ENCODE measurements around the gene LSMEM2.
"Not testable (repeated sequence)": the region's sequence is repeated elsewhere in the genome, so short reads cannot be mapped to it uniquely, and the experiment has no call there.

The LSMEM2 gene

DNA sequence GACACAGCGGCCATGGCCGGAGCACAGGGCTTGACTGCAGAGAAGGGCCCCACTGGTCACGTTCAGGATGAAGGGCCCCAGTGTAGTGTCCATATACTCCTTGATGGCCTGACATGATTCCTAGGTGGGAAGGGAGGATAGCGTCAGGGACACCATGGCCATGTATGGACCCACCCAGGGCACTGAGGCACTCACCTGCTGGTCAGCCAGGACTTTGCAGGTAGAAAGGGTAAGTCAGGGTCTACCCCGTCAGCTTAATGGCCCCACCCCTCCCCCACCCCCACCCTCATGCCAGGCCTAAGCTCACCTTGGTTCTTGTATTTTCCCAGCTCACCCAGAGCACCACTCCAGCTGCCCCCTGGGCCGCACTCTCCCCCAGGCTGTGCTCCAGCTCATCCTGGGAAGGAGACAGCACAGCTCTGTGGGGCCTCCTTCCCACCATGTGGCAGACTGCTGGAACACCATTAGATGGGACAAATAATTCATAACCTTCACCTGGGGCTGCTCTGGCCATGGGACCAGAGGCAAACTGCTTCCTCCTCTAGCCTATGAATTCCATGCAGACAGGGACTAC is 21.9 kb downstream of the LSMEM2 start:
- Histone ChIP-seq H3K27me3 (ENCODE audit: insufficient read depth, low read length) (no peaks in the 10 kb centered on the region), H3K4me1 (ENCODE audit: control insufficient read depth, insufficient read depth, low read length, unreplicated experiment) (peaks cover 20% of the 10 kb centered on the region), H2AFZ (ENCODE audit: low read length, unreplicated experiment) (no peak overlapping the region), H3K36me3 (ENCODE audit: insufficient read depth, low read length) (no peaks in the 10 kb centered on the region), H3K27ac (ENCODE audit: low read depth, low read length) (peak overlapping the region; percentile 82), H3K4me3 (ENCODE audit: low read depth, low read length) (peak overlapping the region; percentile 76), H3K79me2 (ENCODE audit: control insufficient read depth, insufficient read depth, low read length, unreplicated experiment) (peaks cover 5% of the 10 kb centered on the region)

GRCh38 chr3:50302095-50303012 is 23.5 kb downstream of the LSMEM2 start:
- Histone ChIP-seq H3K27ac (ENCODE audit: low read depth, low read length) (no peak overlapping the region), H3K27me3 (ENCODE audit: insufficient read depth, low read length) (no peaks in the 10 kb centered on the region), H2AFZ (ENCODE audit: low read length, unreplicated experiment) (no peak overlapping the region), H3K4me3 (ENCODE audit: low read depth, low read length) (no peak overlapping the region), H3K79me2 (ENCODE audit: control insufficient read depth, insufficient read depth, low read length, unreplicated experiment) (peaks cover 5% of the 10 kb centered on the region), H3K36me3 (ENCODE audit: insufficient read depth, low read length) (no peaks in the 10 kb centered on the region), H3K4me1 (ENCODE audit: control insufficient read depth, insufficient read depth, low read length, unreplicated experiment) (peaks cover 20% of the 10 kb centered on the region)

- Histone ChIP-seq H3K27ac (ENCODE audit: low read depth, low read length) (no peak within 1 kb of the TSS), H3K4me1 (ENCODE audit: control insufficient read depth, insufficient read depth, low read length, unreplicated experiment) (peaks cover 17% of the 10 kb centered on the region), H3K79me2 (ENCODE audit: control insufficient read depth, insufficient read depth, low read length, unreplicated experiment) (peaks cover 5% of the 10 kb centered on the region), H2AFZ (ENCODE audit: low read length, unreplicated experiment) (no peak within 1 kb of the TSS), H3K4me3 (ENCODE audit: low read depth, low read length) (0 out of 2 replicates have a peak within 1 kb of the TSS, but pooled peaks have one; percentile 10), H3K27me3 (ENCODE audit: insufficient read depth, low read length) (no peaks in the 10 kb centered on the region), H3K36me3 (ENCODE audit: insufficient read depth, low read length) (no peaks in the 10 kb centered on the region)
These were observed 24.3 kb downstream of the LSMEM2 start, which contains the start of gene HYAL1 for GRCh38 chr3:50303013-50303815. Gene HYAL1 (minus strand): TSS chr3:50303574. CDS start chr3:50302956, 618 bp downstream.

GRCh38 chr3:50304601-50305000 is 25.7 kb downstream of the LSMEM2 start:
- Histone ChIP-seq H3K4me1 (ENCODE audit: control insufficient read depth, insufficient read depth, low read length, unreplicated experiment) (peaks cover 16% of the 10 kb centered on the region), H3K27ac (ENCODE audit: low read depth, low read length) (no peak overlapping the region), H2AFZ (ENCODE audit: low read length, unreplicated experiment) (no peak overlapping the region), H3K4me3 (ENCODE audit: low read depth, low read length) (no peak overlapping the region), H3K79me2 (ENCODE audit: control insufficient read depth, insufficient read depth, low read length, unreplicated experiment) (peaks cover 3% of the 10 kb centered on the region), H3K27me3 (ENCODE audit: insufficient read depth, low read length) (no peaks in the 10 kb centered on the region), H3K36me3 (ENCODE audit: insufficient read depth, low read length) (peaks cover 3% of the 10 kb centered on the region; the same call in 1 of the 2 replicates)

DNA sequence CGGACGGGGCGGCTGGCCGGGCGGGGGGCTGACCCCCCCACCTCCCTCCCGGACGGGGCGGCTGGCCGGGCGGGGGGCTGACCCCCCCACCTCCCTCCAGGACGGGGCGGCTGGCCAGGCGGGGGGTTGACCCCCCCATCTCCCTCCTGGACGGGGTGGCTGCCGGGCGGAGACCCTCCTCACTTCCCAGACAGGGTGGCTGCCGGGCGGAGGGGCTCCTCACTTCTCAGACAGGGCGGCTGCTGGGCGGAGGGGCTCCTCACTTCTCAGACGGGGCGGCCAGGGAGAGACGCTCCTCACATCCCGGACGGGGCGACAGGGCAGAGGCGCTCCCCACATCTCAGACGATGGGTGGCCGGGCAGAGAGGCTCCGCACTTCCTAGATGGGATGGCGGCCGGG is 33.2 kb downstream of the LSMEM2 start:
- H3K27me3 ChIP-seq (ENCODE audit: insufficient read depth, low read length); H2AFZ ChIP-seq (ENCODE audit: low read length, unreplicated experiment); H3K27ac ChIP-seq (ENCODE audit: low read depth, low read length); H3K79me2 ChIP-seq (ENCODE audit: control insufficient read depth, insufficient read depth, low read length, unreplicated experiment); H3K4me3 ChIP-seq (ENCODE audit: low read depth, low read length); H3K4me1 ChIP-seq (ENCODE audit: control insufficient read depth, insufficient read depth, low read length, unreplicated experiment): not testable (repeated sequence)
- H3K36me3 ChIP-seq (ENCODE audit: insufficient read depth, low read length), result peaks cover 10% of the 10 kb centered on the region; the same call in 1 of the 2 replicates

DNA sequence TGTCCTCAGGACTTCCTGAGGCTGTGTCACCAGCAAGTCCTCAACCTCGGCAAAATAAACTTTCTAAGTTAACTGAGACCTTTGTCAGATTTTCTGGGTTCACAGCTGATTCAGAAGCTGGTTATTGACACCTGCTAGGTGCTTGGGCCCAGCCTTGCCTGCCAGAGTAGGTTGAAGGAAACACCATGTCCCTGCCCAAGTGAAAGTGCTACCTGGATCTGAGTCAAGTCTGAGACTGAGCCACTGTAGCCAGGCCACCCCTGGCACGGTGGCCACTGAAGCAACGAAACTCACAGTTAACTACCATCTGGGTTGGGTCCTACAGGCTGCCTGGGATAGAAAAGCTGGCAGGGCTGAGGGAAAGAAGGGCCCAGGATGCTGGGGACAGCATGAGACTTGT is 35.5 kb downstream of the LSMEM2 start:
- Histone ChIP-seq H3K4me1 (ENCODE audit: control insufficient read depth, insufficient read depth, low read length, unreplicated experiment) (peaks cover 10% of the 10 kb centered on the region), H3K4me3 (ENCODE audit: low read depth, low read length) (no peak overlapping the region), H2AFZ (ENCODE audit: low read length, unreplicated experiment) (no peak overlapping the region), H3K27ac (ENCODE audit: low read depth, low read length) (no peak overlapping the region), H3K79me2 (ENCODE audit: control insufficient read depth, insufficient read depth, low read length, unreplicated experiment) (peaks cover 8% of the 10 kb centered on the region), H3K27me3 (ENCODE audit: insufficient read depth, low read length) (no peaks in the 10 kb centered on the region), H3K36me3 (ENCODE audit: insufficient read depth, low read length) (peaks cover 14% of the 10 kb centered on the region; the same call in 1 of the 2 replicates)

DNA sequence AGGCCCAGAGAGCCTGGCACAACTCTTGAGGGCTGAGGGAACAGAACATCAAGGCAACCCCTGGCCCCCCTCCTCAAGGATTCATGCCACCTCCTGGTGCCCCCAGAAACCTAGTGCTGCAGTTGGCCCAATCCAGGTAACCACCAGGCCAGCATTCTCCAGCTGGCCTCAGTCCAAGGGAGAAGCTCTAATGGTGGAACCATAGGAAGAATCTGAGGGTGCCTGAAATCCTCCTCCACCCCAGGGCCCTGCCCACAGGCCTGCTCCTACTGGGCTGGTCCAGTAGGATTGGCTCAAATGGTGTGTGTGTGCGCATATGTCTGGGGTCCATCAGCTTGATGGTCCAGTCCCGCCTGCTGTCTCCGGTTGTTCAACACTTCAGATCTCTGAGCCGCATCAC is 35.9 kb downstream of the LSMEM2 start:
- peaks cover 12% of the 10 kb centered on the region; the same call in 1 of the 2 replicates for H3K36me3 ChIP-seq (ENCODE audit: insufficient read depth, low read length)
- no peak overlapping the region for H3K4me3 ChIP-seq (ENCODE audit: low read depth, low read length)

DNA sequence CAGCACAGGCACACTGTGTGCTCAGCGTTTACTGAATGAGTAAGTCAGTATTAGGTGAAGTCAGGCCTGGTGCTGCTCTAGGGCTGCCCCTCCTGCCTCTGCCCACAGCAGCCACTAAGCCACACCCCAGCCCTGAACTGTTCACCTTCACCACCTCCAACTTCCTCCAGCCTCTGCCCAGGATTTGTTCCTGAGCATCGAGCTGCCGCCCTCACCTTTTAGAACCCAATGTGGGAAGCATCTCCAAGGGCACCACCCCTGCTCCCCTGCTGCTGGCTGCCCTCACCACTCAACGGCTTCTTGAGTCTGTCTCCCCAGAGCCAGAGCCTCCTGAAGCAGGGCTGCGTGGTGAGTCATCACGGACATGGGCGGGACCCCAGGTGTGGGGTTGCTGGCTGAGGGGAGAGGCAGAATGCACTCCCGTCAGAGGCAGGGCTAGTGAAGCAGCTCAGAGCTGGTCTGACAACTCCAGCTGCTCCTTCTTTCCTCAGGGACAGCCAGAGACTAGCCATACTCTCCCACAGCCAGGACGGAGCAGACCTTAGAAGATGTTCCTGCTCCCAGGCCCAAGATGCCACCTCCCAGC is 37.9 kb downstream of the LSMEM2 start:
- peaks cover 22% of the 10 kb centered on the region for H3K79me2 ChIP-seq (ENCODE audit: control insufficient read depth, insufficient read depth, low read length, unreplicated experiment)
- peaks cover 17% of the 10 kb centered on the region for H3K4me1 ChIP-seq (ENCODE audit: control insufficient read depth, insufficient read depth, low read length, unreplicated experiment)
- H3K36me3 ChIP-seq (ENCODE audit: insufficient read depth, low read length), result peaks cover 10% of the 10 kb centered on the region; the same call in 1 of the 2 replicates
- no peak overlapping the region for H3K27ac ChIP-seq (ENCODE audit: low read depth, low read length)
- no peak overlapping the region for H3K4me3 ChIP-seq (ENCODE audit: low read depth, low read length)
- H3K27me3 ChIP-seq (ENCODE audit: insufficient read depth, low read length), result no peaks in the 10 kb centered on the region
- no peak overlapping the region for H2AFZ ChIP-seq (ENCODE audit: low read length, unreplicated experiment)

More for the DNA sequence above, 35.9 kb downstream of the LSMEM2 start:
- Histone ChIP-seq H3K27me3 (ENCODE audit: insufficient read depth, low read length) (no peaks in the 10 kb centered on the region), H2AFZ (ENCODE audit: low read length, unreplicated experiment) (no peak overlapping the region), H3K4me1 (ENCODE audit: control insufficient read depth, insufficient read depth, low read length, unreplicated experiment) (peaks cover 10% of the 10 kb centered on the region), H3K79me2 (ENCODE audit: control insufficient read depth, insufficient read depth, low read length, unreplicated experiment) (peaks cover 13% of the 10 kb centered on the region), H3K27ac (ENCODE audit: low read depth, low read length) (no peak overlapping the region)

DNA sequence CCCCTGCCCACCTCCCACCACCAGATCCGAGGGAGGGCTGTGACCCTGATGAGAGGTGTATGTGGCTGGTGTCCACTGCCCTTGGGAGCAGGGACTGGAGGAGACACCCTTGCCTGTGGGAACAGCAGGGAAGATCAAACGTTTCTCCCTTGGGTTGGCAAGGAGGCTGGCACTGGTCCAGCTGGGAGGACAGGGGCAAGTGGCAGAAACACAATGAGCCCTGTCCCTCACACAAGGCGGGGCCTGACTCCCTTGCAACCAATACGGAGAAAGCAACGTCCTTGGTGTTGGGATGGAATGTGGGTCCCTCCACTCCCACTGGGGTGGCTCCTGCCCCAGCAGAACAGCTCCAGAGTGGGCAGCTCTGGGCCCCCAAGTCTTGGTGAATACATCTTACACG is 38.4 kb downstream of the LSMEM2 start:
- no peaks in the 10 kb centered on the region for H3K27me3 ChIP-seq (ENCODE audit: insufficient read depth, low read length)
- H3K4me3 ChIP-seq (ENCODE audit: low read depth, low read length), result no peak overlapping the region
- no peak overlapping the region for H2AFZ ChIP-seq (ENCODE audit: low read length, unreplicated experiment)
- no peak overlapping the region for H3K27ac ChIP-seq (ENCODE audit: low read depth, low read length)
- H3K4me1 ChIP-seq (ENCODE audit: control insufficient read depth, insufficient read depth, low read length, unreplicated experiment), result peaks cover 23% of the 10 kb centered on the region
- H3K36me3 ChIP-seq (ENCODE audit: insufficient read depth, low read length), result peaks cover 10% of the 10 kb centered on the region; the same call in 1 of the 2 replicates
- peaks cover 22% of the 10 kb centered on the region for H3K79me2 ChIP-seq (ENCODE audit: control insufficient read depth, insufficient read depth, low read length, unreplicated experiment)

GRCh38 chr3:50318163-50318562 is 39.3 kb downstream of the LSMEM2 start:
- Histone ChIP-seq H3K27ac (ENCODE audit: low read depth, low read length) (no peak overlapping the region), H2AFZ (ENCODE audit: low read length, unreplicated experiment) (no peak overlapping the region)

More at GRCh38 chr3:50318163-50318562, 39.3 kb downstream of the LSMEM2 start:
- Histone ChIP-seq H3K4me1 (ENCODE audit: control insufficient read depth, insufficient read depth, low read length, unreplicated experiment) (peaks cover 29% of the 10 kb centered on the region), H3K79me2 (ENCODE audit: control insufficient read depth, insufficient read depth, low read length, unreplicated experiment) (peaks cover 22% of the 10 kb centered on the region), H3K4me3 (ENCODE audit: low read depth, low read length) (no peak overlapping the region), H3K27me3 (ENCODE audit: insufficient read depth, low read length) (no peaks in the 10 kb centered on the region), H3K36me3 (ENCODE audit: insufficient read depth, low read length) (peaks cover 10% of the 10 kb centered on the region; the same call in 1 of the 2 replicates)

Data from ACC112 (cell line).